Naive thymus-derived CD8-positive, alpha-beta T cell (primary cell): ENCODE measurements around the gene DIPK1A. TPM values are rescaled to one million over a fixed set of nuclear protein-coding genes. Genes with fewer than 3 reads are reported as not detected.

ENCODE experiments used
- ATAC-seq, 2 donors: fragments of 150-1000 bp; cut with Tn5 transposase in 1 of 2; sonication (Bioruptor Pico), chemical (Tn5 transposase) in 1 of 2; 1 replicate in 1 of 2; 2 replicates in 1 of 2; pipeline ENCODE4 v1.10.0; 2021; ENCODE audit warnings: mild to moderate bottlenecking in 2 of 2, moderate library complexity in 2 of 2
- POLR2A ChIA-PET: fragments of 350-600 bp; sonication (Branson Sonifier 250); formaldehyde crosslinking; loops from one replicate; lab custom pipeline; 2021; ENCODE audit warnings: antibody characterized with exemption; lab: Charles Lee
- DNase-seq, 10 donors: peaks; one replicate each; pipeline versions ENCODE4 v3.0.0 to v3.0.0-alpha.2; 2020 to 2022
- H3K27ac Mint-ChIP-seq, 10 donors: one replicate each; pipeline ENCODE4 v1.8.0; 2020 to 2022; ENCODE audit warnings: mild to moderate bottlenecking in 10 of 10, mixed read lengths in 10 of 10, moderate library complexity in 4 of 10, inconsistent platforms in 1 of 10
- H3K27me3 Mint-ChIP-seq, 5 donors: one replicate each; pipeline ENCODE4 v1.8.0; 2021 to 2022; ENCODE audit warnings: mixed read lengths in 5 of 5
- H3K36me3 Mint-ChIP-seq, 3 donors: one replicate each; pipeline ENCODE4 v1.8.0; 2020 to 2022; ENCODE audit warnings: mixed read lengths in 3 of 3, mild to moderate bottlenecking in 2 of 3, inconsistent platforms in 1 of 3
- H3K4me1 Mint-ChIP-seq, 4 donors: one replicate each; pipeline ENCODE4 v1.8.0; 2021 to 2022; ENCODE audit warnings: mixed read lengths in 4 of 4
- H3K4me3 Mint-ChIP-seq, 10 donors: one replicate each; pipeline ENCODE4 v1.8.0; 2020 to 2022; ENCODE audit warnings: mild to moderate bottlenecking in 10 of 10, mixed read lengths in 10 of 10, moderate library complexity in 6 of 10, inconsistent platforms in 1 of 10
- H3K9me3 Mint-ChIP-seq, 9 donors: one replicate each; pipeline ENCODE4 v1.8.0; 2020 to 2022; ENCODE audit warnings: mixed read lengths in 9 of 9, mild to moderate bottlenecking in 3 of 9, inconsistent platforms in 1 of 9, moderate library complexity in 1 of 9
- polyA plus RNA-seq, 3 donors: library from polyadenylated mRNA; unstranded; fragments of 300-500 nt; fragmentation: Illumina TruSeq; gene quantifications; one replicate each; pipeline ENCODE4 v1.2.3, GENCODE V29; 2021
- total RNA-seq, 8 experiments: library from RNA in 2 of 8; stranded (reverse) in 2 of 8; gene quantifications; one replicate each; pipeline ENCODE4 v1.2.3 and lab custom pipeline; 2021 to 2026

DIPK1A gene
- total and polyA plus RNA-seq, 5 experiments from 2014 or later, result 11.5 to 14.8 (median 14.1) TPM

DNA sequence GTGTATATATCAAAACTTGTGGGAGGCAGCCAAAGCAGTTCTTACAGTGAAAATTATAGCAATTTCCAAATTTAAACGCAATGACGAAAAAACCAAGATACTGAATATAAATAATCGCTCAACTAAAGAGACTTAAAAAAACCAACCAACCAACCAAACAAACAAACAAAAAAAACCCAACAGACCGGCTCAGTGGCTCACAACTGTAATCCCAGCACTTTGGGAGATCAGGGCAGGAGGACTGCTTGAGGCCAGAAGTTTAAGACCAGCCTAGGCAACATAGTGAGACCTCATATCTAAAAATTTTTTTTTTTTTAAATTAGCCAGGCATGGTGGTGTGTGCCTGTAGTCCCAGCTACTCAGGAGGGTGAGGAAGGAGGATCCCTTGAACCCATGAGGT is 106.0 kb downstream of the DIPK1A start:
- Mint-ChIP-seq H3K4me3 (no peak overlapping the region), H3K27me3 (no peaks in the 10 kb centered on the region), H3K36me3 (peaks cover 5 to 12% (median 12%) of the 10 kb centered on the region in 3 donors), H3K4me1 (peaks cover 13 to 38% (median 30%) of the 10 kb centered on the region in 4 donors), H3K27ac (no peak overlapping the region), H3K9me3 (peaks cover 0 to 2% (median 0%) of the 10 kb centered on the region in 9 donors)
- no peak for ATAC-seq
- DNase-seq, result no peak
- POLR2A ChIA-PET, result interaction anchor here (0.9 to 4.2 kb wide), 3 partner anchors 23 to 139 kb away, joined by 4 to 16 read pairs (median 8); partner anchors contain the start of gene RPL5

DNA sequence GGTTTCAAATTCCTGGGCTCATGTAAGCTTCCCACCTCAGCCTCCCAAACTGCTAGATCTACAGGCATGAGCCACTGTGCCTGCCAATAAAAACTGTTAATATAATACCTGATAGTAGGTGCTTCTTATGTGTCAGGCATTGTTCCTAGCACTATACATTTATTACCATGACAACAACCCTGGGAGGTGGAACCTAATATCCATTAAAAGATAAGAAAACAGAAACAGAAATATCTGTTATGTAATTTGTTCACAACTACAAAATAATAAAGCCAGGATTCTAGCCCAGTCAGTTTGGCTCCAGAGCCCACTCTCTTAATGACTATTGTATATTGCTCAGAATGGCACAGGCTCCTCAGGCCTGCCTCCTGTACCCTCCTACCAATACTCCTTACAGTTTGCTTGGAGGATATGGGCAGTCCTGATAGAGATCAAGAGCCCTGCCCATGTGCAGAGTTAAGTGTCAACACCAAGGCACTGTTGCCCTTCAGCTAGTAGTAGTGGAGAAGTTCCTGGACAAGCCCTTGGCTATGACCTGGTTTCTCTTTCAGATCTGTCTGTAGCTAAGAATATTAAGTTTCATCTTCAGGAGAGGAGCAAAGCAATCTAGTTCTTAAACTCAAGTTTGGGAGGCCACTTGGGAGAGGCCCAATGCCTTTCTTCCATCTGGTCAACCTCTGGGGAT is 107.0 kb downstream of the DIPK1A start:
- Mint-ChIP-seq H3K27ac (peak overlapping the region in 6 of 10 donors; percentile 1 to 73 (median 30)), H3K27me3 (no peaks in the 10 kb centered on the region), H3K9me3 (peaks cover 0 to 2% (median 0%) of the 10 kb centered on the region in 9 donors), H3K4me1 (peaks cover 12 to 37% (median 25%) of the 10 kb centered on the region in 4 donors), H3K4me3 (no peak overlapping the region), H3K36me3 (peaks cover 5 to 16% (median 12%) of the 10 kb centered on the region in 3 donors)
- no peak for ATAC-seq
- DNase-seq, result no peak
- POLR2A ChIA-PET, result interaction anchor here (0.9 to 1.4 kb wide), 2 partner anchors 22 to 114 kb away, joined by 4 to 8 read pairs; partner anchors contain the start of gene RPL5

DNA sequence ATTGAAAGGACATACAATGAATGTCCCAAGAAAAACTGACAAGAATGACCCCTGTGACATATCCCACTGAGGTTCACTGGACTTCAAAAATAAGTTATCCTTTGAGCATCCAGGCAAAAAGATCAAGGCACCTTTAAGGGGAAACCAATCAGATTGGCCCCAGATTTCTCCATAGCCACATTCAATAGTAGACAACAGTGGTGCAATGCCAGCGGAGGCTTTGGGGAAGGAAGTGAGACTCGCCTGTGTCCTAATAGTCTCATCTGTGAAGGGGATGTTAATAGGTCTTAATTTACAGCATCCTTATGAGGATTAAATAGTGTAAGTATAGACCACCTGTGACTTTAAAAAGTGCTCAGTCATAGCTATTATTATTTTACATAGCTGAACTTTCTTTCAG is 108.0 kb downstream of the DIPK1A start:
- Mint-ChIP-seq H3K9me3 (peaks cover 0 to 2% (median 0%) of the 10 kb centered on the region in 9 donors), H3K27me3 (no peaks in the 10 kb centered on the region), H3K4me1 (peaks cover 11 to 29% (median 18%) of the 10 kb centered on the region in 4 donors), H3K4me3 (no peak overlapping the region), H3K27ac (peak overlapping the region in 1 of 10 donors; percentile 27), H3K36me3 (peaks cover 5 to 22% (median 12%) of the 10 kb centered on the region in 3 donors)
- no peak for ATAC-seq
- POLR2A ChIA-PET, result no interaction called here
- DNase-seq, result no peak

DNA sequence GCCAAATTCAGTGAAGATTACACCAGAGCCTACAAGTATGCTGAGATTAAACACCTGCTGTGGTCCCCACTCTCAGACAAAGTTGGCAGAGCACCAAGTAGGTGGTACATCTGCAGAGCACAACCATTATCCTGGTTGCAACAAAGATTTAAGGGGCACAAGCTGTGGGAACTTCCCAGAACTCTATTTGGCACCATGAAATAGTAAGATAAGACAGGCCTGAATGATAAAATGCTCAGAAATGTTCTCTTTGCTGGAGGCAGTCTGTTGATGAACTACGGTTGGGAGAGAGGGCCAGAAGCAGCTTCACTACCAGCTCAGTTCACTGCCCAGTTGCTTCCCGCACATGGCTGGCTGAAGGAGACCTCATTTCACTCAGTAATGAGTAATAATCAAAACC is 109.5 kb downstream of the DIPK1A start:
- peaks cover 14 to 29% (median 19%) of the 10 kb centered on the region in 4 donors for H3K4me1 Mint-ChIP-seq
- H3K36me3 Mint-ChIP-seq, result peaks cover 5 to 28% (median 12%) of the 10 kb centered on the region in 3 donors
- ATAC-seq (peak in 1 of 2 donors; percentile 20), DNase-seq (no peak)
- no peak overlapping the region for H3K4me3 Mint-ChIP-seq
- no peaks in the 10 kb centered on the region for H3K27me3 Mint-ChIP-seq
- H3K9me3 Mint-ChIP-seq, result peaks cover 0 to 2% (median 0%) of the 10 kb centered on the region in 9 donors
- peak overlapping the region in 7 of 10 donors; percentile 1 to 77 (median 27) for H3K27ac Mint-ChIP-seq
- POLR2A ChIA-PET, result interaction anchor here (0.6 to 1.5 kb wide), 2 partner anchors 39 to 111 kb away, joined by 3 to 5 read pairs; no protein-coding TSS in a partner anchor

DNA sequence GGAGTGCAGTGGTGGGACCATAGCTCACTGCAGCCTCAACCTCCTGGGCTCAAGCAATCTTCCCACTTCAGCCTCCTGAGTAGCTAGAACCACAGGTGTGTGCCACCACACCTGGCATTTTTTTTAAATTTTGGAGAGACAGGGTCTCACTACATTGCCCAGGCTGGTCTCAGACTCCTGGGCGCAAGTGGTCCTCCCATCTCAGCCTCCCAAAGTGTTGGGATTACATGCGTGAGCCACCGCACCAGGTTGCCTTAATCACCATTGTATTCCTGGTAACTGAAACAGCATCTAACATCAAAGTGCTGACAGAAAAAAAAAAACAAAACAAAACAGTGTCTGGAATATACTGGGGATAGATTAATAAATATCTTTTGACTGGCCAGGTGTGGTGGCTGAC is 111.2 kb downstream of the DIPK1A start:
- no peak for ATAC-seq
- DNase-seq, result no peak
- Mint-ChIP-seq H3K4me1 (peaks cover 14 to 29% (median 19%) of the 10 kb centered on the region in 4 donors), H3K9me3 (peaks cover 0 to 2% (median 0%) of the 10 kb centered on the region in 9 donors), H3K36me3 (peaks cover 5 to 42% (median 9%) of the 10 kb centered on the region in 3 donors), H3K27me3 (no peaks in the 10 kb centered on the region), H3K4me3 (no peak overlapping the region), H3K27ac (peak overlapping the region in 3 of 10 donors; percentile 31 to 77 (median 73))
- POLR2A ChIA-PET, result no interaction called here

DNA sequence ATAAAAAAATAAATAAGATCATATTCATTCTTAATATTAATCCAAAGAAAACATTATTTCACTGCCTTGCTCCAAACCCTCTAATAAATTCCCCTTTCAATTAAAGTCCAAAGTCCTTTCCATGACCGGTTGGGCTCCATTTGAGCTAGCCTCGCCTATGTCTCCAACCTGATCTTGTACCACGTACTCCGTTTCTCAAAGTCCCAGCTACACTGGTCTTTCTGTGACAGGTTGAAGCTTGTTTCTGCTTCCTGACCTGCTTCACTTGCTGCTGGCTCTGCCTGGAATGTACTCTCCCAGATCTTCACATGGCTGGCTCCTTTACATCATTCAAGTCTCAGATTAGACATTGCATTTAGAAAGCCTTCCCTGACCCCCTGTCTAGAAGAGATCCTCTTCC is 113.1 kb downstream of the DIPK1A start:
- no peaks in the 10 kb centered on the region for H3K9me3 Mint-ChIP-seq
- H3K36me3 Mint-ChIP-seq, result peaks cover 0 to 51% (median 9%) of the 10 kb centered on the region in 3 donors
- POLR2A ChIA-PET, result interaction anchor here (0.9 to 1.6 kb wide), 2 partner anchors 9 to 16 kb away, joined by 3 to 4 read pairs; partner anchors contain the start of gene RPL5
- peaks cover 12 to 16% (median 14%) of the 10 kb centered on the region in 4 donors for H3K4me1 Mint-ChIP-seq
- no peak for ATAC-seq
- no peaks in the 10 kb centered on the region for H3K27me3 Mint-ChIP-seq
- H3K4me3 Mint-ChIP-seq, result no peak overlapping the region
- DNase-seq, result no peak
- peak overlapping the region in 8 of 10 donors; percentile 13 to 68 (median 48) for H3K27ac Mint-ChIP-seq

DNA sequence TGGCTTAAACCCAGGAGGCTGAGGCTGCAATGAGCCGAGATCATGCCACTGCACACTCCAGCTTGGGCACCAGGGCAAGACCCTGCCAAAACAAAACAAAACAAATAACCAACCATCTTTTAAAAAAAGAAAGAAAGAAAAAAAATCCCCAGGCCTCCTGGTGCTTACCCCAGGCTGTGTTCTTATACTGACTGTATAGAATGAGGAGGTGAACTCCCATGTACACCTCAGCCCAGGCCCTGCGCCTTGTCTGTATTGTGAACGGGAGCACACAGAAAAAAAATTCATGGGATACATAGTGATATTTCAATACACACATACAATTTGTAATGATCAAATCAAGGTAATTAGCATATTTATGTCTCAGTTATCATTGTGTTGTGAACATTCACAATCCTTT is 115.4 kb downstream of the DIPK1A start:
- Mint-ChIP-seq H3K27ac (peak overlapping the region in 8 of 10 donors; percentile 26 to 79 (median 52)), H3K9me3 (no peaks in the 10 kb centered on the region), H3K4me1 (peaks cover 0 to 7% (median 4%) of the 10 kb centered on the region in 4 donors), H3K27me3 (no peaks in the 10 kb centered on the region), H3K36me3 (peaks cover 3 to 66% (median 16%) of the 10 kb centered on the region in 3 donors), H3K4me3 (no peak overlapping the region)
- ATAC-seq, result no peak
- POLR2A ChIA-PET, result no interaction called here
- DNase-seq, result no peak

DNA sequence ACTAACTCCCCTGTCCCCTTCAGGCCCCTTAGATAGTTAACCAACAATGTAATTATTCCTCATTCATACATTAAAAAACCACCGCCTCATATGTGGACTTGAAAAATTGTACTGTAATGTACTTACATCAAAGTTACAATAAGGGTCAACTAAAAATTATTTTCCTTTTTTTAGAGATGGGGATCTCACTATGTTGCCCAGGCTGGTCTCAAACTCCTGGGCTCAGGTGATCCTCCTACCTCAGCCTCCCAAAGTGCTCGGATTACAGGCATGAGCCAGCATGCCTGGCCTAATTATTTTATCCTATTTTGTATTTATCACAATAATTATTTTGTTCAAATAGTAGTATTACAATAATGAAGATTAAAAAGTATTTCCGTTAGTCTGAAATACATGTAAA is 116.8 kb downstream of the DIPK1A start:
- Mint-ChIP-seq H3K4me1 (peaks cover 9 to 20% (median 13%) of the 10 kb centered on the region in 4 donors), H3K4me3 (no peak overlapping the region), H3K27me3 (no peaks in the 10 kb centered on the region), H3K27ac (peak overlapping the region in 2 of 10 donors; percentile 27 to 30), H3K36me3 (peaks cover 3 to 76% (median 24%) of the 10 kb centered on the region in 3 donors), H3K9me3 (no peaks in the 10 kb centered on the region)
- no peak for ATAC-seq
- POLR2A ChIA-PET, result no interaction called here
- no peak for DNase-seq

DNA sequence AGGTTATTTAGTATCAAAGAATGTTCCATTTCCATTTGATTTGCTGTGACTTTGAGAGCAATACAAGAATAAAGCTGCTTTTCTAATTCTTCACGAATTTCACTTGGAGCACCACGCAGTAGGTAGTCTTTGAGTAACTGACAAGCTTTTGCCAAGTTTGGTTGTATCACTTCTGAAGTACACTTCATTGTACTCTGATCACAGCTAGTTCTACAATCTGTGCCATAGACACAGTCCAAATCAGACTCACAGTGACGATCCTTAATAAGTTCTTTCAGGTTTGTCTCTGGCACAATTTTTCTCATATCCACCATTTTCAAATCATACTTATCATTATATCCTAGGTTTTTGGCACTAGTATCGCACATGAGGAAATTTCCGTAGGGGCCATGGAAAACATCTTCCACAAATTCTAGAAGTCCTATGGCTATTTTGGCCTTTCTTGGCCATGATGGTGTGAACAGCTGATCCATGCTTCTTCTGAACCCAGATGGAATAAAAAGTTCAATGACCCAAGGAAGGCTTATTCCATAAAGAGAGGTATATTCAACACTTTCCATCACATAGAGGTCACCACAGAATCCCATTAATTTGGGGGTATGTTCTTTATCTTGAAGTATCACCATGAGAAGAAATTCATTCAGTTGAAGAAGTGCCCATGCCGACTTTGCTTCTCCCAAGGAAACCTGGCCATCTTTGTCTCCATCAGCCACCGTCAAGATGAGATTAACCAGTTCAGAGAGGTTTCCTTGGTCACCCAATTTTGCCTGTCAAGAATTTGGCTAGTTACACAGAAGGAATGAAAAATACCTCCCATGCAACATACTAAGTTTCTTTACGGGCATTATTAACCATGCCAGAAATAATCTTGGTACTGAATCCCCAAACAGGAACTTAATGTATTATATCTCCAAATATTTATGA is 117.6 kb downstream of the DIPK1A start:
- H3K9me3 Mint-ChIP-seq, result no peaks in the 10 kb centered on the region
- H3K36me3 Mint-ChIP-seq, result peaks cover 3 to 78% (median 24%) of the 10 kb centered on the region in 3 donors
- no peak overlapping the region for H3K4me3 Mint-ChIP-seq
- H3K27me3 Mint-ChIP-seq, result no peaks in the 10 kb centered on the region
- POLR2A ChIA-PET, result interaction anchor here (0.6 kb wide), 1 partner anchor 118 kb away, joined by 3 read pairs; no protein-coding TSS in a partner anchor
- ATAC-seq, result no peak
- DNase-seq, result no peak
- peak overlapping the region in 5 of 10 donors; percentile 3 to 34 (median 30) for H3K27ac Mint-ChIP-seq
- peaks cover 9 to 26% (median 20%) of the 10 kb centered on the region in 4 donors for H3K4me1 Mint-ChIP-seq

DNA sequence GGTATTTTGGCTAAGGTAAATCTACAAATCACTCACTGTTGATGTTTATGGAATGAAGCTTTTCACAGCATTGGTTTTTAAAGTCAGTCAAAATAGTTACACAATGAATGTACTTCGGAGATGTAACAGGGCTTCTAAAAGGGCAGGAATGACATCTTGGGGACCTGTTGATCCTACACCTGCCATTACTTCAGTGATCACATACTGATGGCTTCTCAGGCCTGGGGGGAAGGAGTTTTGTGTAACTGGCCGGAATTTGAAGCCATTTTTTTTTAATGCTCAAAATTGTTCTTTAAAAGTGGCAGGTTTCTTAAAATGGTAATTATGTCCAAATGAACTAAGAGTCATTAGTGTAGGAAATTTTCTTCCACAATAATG is 118.2 kb downstream of the DIPK1A start:
- Mint-ChIP-seq H3K36me3 (peaks cover 3 to 82% (median 24%) of the 10 kb centered on the region in 3 donors), H3K27ac (peak overlapping the region in 5 of 10 donors; percentile 27 to 69 (median 34))

DNA sequence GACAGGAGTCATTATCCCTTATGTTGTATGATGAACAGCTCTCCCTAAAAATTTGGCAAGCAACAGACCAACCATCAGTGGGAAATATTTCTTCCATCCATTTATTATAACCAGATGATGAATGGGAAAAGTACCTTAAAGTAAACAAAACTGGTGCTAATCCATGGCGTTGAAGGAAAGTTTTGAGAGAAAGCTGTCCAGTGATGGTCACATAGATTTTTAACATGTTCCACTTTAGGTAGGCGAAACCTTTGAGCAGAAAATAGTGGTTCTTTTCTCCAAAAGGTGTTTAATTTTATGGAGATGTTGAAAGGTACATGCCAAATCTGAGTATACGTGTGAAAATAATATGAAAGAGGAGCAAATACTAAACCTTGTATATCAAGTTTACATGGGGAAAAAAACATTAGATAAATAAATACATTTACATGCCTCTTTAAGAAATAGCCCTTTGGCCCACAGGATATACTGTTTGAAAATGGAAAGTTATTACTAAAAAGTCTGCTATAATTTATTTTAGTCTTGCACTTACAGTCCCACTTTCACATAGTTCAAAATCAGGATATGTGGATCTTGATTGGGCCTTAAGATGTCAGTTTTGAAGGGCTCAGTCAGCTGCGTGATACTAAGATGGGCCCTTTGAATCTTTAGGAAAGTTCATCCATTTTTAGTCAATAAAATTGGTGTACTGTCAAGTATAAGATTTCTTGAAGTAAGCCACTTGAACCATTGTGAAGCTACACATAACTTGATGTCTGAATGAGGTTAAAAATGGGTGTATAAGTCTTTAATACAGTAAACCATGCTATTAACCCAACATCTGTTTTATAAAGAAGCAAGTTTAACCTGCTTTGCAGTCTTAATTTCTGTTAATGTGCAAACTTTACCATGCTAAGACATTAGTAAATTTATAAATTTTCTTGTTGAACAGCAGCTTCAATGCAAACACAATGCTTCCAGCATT is 118.9 kb downstream of the DIPK1A start:
- H3K9me3 Mint-ChIP-seq, result no peaks in the 10 kb centered on the region
- peak overlapping the region in 2 of 10 donors; percentile 27 to 31 for H3K27ac Mint-ChIP-seq
- H3K36me3 Mint-ChIP-seq, result peaks cover 3 to 89% (median 24%) of the 10 kb centered on the region in 3 donors
- POLR2A ChIA-PET, result no interaction called here
- H3K4me3 Mint-ChIP-seq, result no peak overlapping the region
- DNase-seq (no peak), ATAC-seq (no peak)
- no peaks in the 10 kb centered on the region for H3K27me3 Mint-ChIP-seq
- peaks cover 11 to 38% (median 33%) of the 10 kb centered on the region in 4 donors for H3K4me1 Mint-ChIP-seq

More for the DNA sequence above, 118.2 kb downstream of the DIPK1A start:
- Mint-ChIP-seq H3K27me3 (no peaks in the 10 kb centered on the region), H3K4me1 (peaks cover 8 to 31% (median 27%) of the 10 kb centered on the region in 4 donors), H3K4me3 (no peak overlapping the region), H3K9me3 (no peaks in the 10 kb centered on the region)
- ATAC-seq, result no peak
- no peak for DNase-seq
- POLR2A ChIA-PET, result no interaction called here
